GM19468 (cell line): ENCODE measurements around the gene SIK3.

Experiments used
- ATAC-seq: cut with Tn5 transposase; IDR thresholded peaks from one replicate; pipeline ENCODE4 v1.9.1; 2021; ENCODE audit warnings: mild to moderate bottlenecking, moderate library complexity, moderate number of reproducible peaks; ENCODE audit not compliant: unreplicated experiment; ENCODE audit errors: extremely low read depth

The SIK3 gene

GRCh38 chr11:116911976-116912734 is 186.1 kb downstream of the SIK3 start:
- no peak for ATAC-seq

- no peak for ATAC-seq
These were observed 187.4 kb downstream of the SIK3 start for GRCh38 chr11:116910847-116911246.

GRCh38 chr11:116910378-116910777 is 187.8 kb downstream of the SIK3 start:
- no peak for ATAC-seq

GRCh38 chr11:116909245-116909644 is 189.0 kb downstream of the SIK3 start:
- no peak for ATAC-seq

GRCh38 chr11:116906479-116906878 is 191.7 kb downstream of the SIK3 start:
- no peak for ATAC-seq

- ATAC-seq: no peak
These were observed 195.1 kb downstream of the SIK3 start for GRCh38 chr11:116903090-116903489.

- no peak for ATAC-seq
These were observed 196.1 kb downstream of the SIK3 start for GRCh38 chr11:116901964-116902688.

- ATAC-seq: no peak
These were observed 197.0 kb downstream of the SIK3 start for GRCh38 chr11:116901211-116901610.

- no peak for ATAC-seq
These were observed 202.0 kb downstream of the SIK3 start for GRCh38 chr11:116896211-116896610.

- ATAC-seq: no peak
These were observed 203.0 kb downstream of the SIK3 start for GRCh38 chr11:116895048-116895757.

- no peak for ATAC-seq
These were observed 204.3 kb downstream of the SIK3 start for GRCh38 chr11:116893906-116894305.

GRCh38 chr11:116893437-116893836 is 204.8 kb downstream of the SIK3 start:
- ATAC-seq: no peak

GRCh38 chr11:116892374-116892773 is 205.9 kb downstream of the SIK3 start:
- no peak for ATAC-seq

GRCh38 chr11:116891746-116892145 is 206.5 kb downstream of the SIK3 start:
- no peak for ATAC-seq

- no peak for ATAC-seq
These were observed 207.6 kb downstream of the SIK3 start for GRCh38 chr11:116890607-116891006.

GRCh38 chr11:116890193-116890592 is 208.0 kb downstream of the SIK3 start:
- peak; percentile 75 for ATAC-seq

- no peak for ATAC-seq
These were observed 209.2 kb downstream of the SIK3 start for GRCh38 chr11:116888884-116889549.

GRCh38 chr11:116888024-116888423 is 210.2 kb downstream of the SIK3 start:
- ATAC-seq: no peak

- ATAC-seq: no peak
These were observed 212.1 kb downstream of the SIK3 start for GRCh38 chr11:116885951-116886655.

- no peak for ATAC-seq
These were observed 215.8 kb downstream of the SIK3 start for GRCh38 chr11:116882386-116882785.
